AML-193 (cell line): Measurements from ENCODE around the gene DPPA5.
A peak's percentile ranks its signal among the peaks of the same experiment; 100 is the strongest.
"Not testable (repeated sequence)": the region's sequence is repeated elsewhere in the genome, so short reads cannot be mapped to it uniquely, and the experiment has no call there.

Source experiments
- DNase-seq, 2 experiments: peaks; one replicate each; lab custom pipeline; 2025; lab: John Stamatoyannopoulos, UW

DPPA5 gene

GRCh38 chr6:73353636-73354593 is at the start of gene DPPA5:
Gene DPPA5, minus strand, starts transcription at chr6:73354276. Its CDS starts 51 bp downstream, at chr6:73354225.
- no peak for DNase-seq

DNA sequence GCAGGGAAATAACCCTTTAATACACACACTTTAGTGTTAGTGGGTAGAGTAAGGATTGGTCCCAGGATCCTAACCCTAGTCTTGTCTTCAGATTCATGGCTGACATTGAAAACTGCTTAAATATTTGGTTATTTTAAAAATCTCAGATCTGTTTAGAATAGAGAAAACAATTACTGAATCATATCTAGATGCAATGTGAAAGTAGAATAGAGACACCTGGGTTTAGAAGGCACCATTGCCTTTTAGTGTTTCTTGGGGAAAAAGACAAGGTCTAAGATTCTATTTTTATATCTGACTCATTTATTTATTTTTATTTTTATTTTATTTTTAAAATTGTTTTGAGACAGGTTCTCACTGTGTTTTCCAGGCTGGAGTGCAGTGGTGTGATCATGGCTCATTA is 46.6 kb upstream of the DPPA5 start:
- DNase-seq, result no peak

DNA sequence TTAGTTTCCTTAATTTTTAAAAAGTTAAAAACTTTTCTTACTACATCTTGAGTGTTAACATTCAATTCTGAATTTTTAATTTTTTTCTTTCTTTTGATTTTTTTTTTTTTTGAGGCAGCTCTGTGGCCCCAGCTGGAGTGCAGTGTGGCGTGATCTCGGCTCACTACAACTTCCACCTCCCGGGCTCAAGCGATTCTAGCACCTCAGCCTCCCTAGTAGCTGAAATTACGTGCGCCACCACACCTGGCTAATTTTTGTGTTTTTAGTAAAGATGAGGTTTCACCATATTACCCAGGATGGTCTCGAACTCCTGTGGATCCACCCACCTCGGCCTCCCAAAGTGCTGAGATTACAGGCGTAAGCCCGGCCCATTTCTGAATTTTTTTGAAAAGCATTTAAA is 41.8 kb upstream of the DPPA5 start:
- no peak for DNase-seq

- DNase-seq, result no peak
Measured at GRCh38 chr6:73394577-73395354, 40.7 kb upstream of the DPPA5 start, which contains the start of gene DDX43. Gene DDX43, plus strand, starts transcription at chr6:73394828. Its CDS starts 78 bp downstream, at chr6:73394906.

- DNase-seq, result no peak
Measured at GRCh38 chr6:73393278-73393677, 39.2 kb upstream of the DPPA5 start.

GRCh38 chr6:73392188-73392587 is 38.1 kb upstream of the DPPA5 start:
- not testable (repeated sequence) for DNase-seq

GRCh38 chr6:73391675-73392074 is 37.6 kb upstream of the DPPA5 start:
- no peak for DNase-seq

GRCh38 chr6:73389854-73390253 is 35.8 kb upstream of the DPPA5 start:
- no peak for DNase-seq

DNA sequence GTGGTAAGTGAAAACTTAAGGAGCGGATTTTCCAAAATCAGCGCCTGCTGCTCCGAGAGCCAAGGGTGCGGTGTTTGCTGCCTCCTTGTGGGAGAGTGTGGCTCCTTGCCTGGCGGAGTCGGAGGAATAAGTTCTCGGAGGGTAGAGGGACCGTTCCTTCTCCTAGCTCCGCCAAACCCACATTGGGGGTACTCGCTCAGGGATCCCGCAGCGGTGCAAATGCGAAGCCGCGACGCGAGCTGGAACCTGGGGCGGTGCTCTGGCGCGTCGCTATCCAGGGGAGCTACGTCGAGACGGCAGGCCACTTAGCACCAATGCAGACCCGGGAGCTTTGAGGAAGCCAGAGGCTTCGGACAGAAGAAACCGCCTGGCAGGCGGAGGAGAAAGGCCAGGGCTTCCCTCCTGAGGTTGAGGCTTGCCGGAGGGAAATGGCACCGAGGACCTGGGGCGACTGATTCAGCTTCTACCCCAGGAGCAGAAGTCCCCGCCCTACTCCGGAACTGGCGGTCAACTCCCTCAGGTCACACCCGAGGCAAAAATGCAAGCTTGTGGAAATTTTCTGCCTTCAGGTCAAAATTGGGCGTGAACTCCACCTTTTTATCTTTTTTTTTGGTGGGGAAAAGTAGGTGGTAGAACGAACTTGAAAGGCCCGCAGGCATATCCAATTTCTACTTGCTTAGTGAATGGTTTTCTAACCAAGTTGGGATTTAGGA is 34.9 kb upstream of the DPPA5 start:
- peak; percentile 89 to 91 for DNase-seq

GRCh38 chr6:73388433-73388799 is 34.3 kb upstream of the DPPA5 start:
- DNase-seq, result no peak

DNA sequence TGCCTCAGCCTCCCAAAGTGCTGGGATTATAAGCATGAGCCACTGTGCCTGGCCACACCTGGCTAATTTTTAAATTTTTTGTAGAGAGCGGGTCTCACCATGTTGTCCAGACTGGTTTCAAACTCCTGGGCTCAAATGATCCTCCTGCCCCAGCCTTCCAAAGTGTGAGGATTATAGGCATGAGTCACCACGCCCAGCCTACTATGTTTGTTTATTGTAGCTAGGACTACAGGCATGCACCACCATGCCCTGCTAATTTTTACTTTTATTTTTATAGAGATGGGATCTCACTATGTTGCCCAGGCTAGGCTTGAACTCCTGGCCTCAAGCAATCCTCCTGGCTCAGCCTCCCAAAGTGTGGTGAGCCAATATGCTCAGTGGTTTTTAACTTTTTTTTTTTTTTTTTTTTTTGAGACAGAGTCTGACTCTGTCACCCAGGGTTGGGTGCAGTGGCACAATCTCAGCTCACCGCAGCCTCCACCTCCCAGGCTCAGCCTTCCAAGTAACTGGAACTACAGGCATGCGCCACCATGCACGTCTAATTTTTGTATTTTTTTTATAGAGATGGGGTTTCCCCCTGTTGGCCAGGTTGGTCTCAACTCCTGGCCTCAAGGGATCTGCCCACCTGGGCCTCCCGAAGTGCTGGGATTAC is 28.5 kb upstream of the DPPA5 start:
- DNase-seq, result no peak

DNA sequence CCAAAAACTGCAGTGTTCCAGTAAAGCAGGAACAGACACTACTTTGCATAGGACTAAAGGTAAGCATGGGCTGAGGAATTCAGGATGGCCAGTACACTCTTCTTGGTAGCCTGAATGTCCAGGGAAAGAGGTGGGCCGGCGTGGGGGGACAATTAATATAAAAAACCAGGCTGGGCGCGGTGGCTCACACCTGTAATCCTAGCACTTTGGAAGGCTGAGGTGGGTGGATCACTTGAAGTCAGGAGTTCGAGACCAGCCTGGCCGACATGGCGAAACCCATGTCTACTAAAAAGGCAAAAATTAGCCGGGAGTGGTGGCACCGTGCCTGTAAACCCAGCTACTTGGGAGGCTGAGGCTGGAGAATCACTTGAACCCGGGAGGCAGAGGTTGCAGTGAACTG is 27.5 kb upstream of the DPPA5 start:
- not testable (repeated sequence) for DNase-seq

- DNase-seq, result no peak
Measured at GRCh38 chr6:73377225-73377624, 23.1 kb upstream of the DPPA5 start.

DNA sequence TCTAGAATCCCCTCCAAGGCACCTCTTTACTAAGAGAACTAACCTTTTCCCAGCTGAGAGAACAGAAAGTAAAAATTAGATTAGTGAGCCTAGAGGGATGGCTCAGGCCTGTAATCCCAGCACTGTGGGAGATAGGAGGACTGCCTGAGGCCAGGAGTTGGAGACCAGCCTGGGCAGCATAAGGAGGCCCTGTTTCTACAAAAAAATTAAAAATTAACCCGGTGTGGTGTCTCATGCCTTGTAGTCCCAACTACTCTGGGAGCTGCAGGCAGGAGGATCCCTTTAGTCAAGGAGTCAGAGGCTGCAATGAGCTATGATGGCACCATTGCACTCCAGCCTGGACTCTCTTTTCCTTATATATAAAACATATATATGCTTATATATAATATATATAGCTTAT is 21.1 kb upstream of the DPPA5 start:
- no peak for DNase-seq

GRCh38 chr6:73372516-73372915 is 18.4 kb upstream of the DPPA5 start:
- DNase-seq, result no peak

DNA sequence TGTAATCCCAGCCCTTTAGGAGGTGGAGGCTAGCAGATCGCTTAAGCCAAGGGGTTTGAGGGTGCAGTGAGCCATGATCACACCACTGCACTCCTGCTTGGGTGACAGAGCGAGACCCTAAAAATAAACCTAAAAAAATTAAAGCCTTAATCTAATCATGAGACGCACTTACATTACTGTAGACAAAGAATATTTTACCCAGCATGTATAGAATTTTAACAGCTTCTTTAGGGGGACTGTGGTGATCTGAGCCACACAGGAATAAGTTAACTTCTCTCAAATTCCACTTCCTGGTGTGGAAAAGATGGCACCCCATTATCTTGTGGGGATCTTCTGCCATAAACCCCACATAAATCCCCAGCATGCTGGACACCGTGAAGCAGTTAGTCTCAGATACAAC is 17.9 kb upstream of the DPPA5 start:
- DNase-seq, result no peak

- no peak for DNase-seq
Measured at GRCh38 chr6:73369563-73369962, 15.5 kb upstream of the DPPA5 start, which contains the start of gene OOEP. Gene OOEP, minus strand, starts transcription at chr6:73369897. Its CDS starts 105 bp downstream, at chr6:73369792.

GRCh38 chr6:73369157-73369556 is 15.1 kb upstream of the DPPA5 start:
- no peak for DNase-seq

GRCh38 chr6:73368675-73369074 is 14.6 kb upstream of the DPPA5 start:
- no peak for DNase-seq

DNA sequence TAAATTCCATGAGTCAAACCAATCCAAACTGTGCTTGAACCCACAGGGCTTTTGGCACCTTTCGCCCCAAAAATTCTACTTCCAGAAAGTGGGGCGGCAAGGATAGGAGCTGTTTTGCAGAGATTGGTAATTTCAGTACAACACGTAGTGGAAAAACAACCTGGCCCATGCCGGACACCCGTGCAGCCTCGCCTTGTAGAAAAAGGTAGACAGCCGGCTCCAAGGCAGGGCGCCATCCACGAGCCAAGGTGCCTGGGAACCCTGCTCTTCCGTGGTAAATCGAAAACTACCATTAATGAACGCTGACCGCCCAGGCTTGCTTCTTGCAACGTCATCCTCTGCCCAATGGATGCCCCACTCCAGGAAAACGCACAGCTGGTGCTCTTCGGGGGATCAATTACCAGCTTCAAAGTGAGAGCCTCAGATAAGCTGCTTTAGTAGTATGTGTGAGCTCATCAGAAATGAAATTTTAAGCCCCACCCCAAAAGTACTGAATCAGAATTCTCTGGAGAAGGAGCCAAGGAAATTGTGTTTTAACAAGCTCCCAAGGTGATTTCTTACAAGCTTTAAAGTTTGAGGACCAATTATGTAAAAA is 13.8 kb upstream of the DPPA5 start:
- DNase-seq, result no peak

- DNase-seq, result no peak
Measured at GRCh38 chr6:73364549-73364948, 10.5 kb upstream of the DPPA5 start.
